ENCODE measurements around the gene RIPOR1. TPM values are rescaled to one million over a fixed set of nuclear protein-coding genes. Genes with fewer than 3 reads are reported as not detected.

The RIPOR1 gene
- total RNA-seq, 1 donor from 2014 or later, result 191 TPM

DNA sequence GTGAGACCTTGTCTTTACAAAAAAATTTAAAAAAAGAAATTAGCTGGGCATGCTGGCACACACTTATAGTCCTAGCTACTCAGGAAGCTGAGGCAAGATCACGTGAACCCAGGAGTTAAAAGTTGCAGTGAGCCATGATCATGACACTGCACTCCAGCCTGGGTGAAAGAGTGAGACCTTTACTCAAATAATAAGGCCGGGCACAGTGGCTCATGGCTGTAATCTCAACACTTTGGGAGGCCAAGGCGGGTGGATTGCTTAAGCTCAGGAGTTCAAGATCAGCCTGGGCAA, 11.5 kb upstream of the RIPOR1 start:
- no peak overlapping the region for H3K4me3 Mint-ChIP-seq (ENCODE audit: unreplicated experiment)
- TF ChIP-seq, protein P1, sequence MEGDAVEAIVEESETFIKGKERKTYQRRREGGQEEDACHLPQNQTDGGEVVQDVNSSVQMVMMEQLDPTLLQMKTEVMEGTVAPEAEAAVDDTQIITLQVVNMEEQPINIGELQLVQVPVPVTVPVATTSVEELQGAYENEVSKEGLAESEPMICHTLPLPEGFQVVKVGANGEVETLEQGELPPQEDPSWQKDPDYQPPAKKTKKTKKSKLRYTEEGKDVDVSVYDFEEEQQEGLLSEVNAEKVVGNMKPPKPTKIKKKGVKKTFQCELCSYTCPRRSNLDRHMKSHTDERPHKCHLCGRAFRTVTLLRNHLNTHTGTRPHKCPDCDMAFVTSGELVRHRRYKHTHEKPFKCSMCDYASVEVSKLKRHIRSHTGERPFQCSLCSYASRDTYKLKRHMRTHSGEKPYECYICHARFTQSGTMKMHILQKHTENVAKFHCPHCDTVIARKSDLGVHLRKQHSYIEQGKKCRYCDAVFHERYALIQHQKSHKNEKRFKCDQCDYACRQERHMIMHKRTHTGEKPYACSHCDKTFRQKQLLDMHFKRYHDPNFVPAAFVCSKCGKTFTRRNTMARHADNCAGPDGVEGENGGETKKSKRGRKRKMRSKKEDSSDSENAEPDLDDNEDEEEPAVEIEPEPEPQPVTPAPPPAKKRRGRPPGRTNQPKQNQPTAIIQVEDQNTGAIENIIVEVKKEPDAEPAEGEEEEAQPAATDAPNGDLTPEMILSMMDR (IDR thresholded peaks at IDR 0.05; ENCODE audit: partially characterized antibody, unreplicated experiment), result no peak
- H3K27me3 Mint-ChIP-seq (ENCODE audit: unreplicated experiment), result peaks cover 9% of the 10 kb centered on the region
- no peaks in the 10 kb centered on the region for H3K4me1 Mint-ChIP-seq (ENCODE audit: low read depth, unreplicated experiment)
- H3K27ac Mint-ChIP-seq (ENCODE audit: unreplicated experiment), result no peak overlapping the region
- no peaks in the 10 kb centered on the region for H3K36me3 Mint-ChIP-seq (ENCODE audit: unreplicated experiment)
- DNase-seq, result no peak
- peaks cover 3% of the 10 kb centered on the region for H3K9me3 Mint-ChIP-seq (ENCODE audit: unreplicated experiment)

- TF ChIP-seq, protein P1 (IDR thresholded peaks at IDR 0.05; ENCODE audit: partially characterized antibody, unreplicated experiment), result no peak
Measured at GRCh38 chr16:67517661-67518423, 10.8 kb upstream of the RIPOR1 start.

DNA sequence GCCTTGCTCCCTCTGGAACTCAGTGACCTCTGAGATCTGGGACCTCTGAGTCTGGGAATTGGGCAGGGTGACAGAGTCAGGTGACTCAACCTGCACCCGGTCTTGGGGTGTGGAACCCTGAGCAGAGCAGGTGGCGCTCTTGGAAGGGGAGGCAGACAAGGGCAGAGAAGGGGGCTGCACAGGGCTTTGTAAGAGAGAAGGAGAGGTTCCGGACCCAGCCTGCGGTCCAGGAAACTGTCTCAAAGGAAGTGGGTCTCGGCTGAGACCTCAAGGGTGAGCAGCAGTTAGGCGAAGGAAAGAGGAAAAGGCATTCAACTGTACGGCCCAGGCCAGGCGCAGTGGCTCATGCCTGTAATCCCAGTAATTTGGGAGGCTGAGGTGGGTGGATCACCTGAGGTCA, 10.0 kb upstream of the RIPOR1 start:
- H3K4me1 Mint-ChIP-seq (ENCODE audit: low read depth, unreplicated experiment), result no peaks in the 10 kb centered on the region
- peaks cover 11% of the 10 kb centered on the region for H3K27me3 Mint-ChIP-seq (ENCODE audit: unreplicated experiment)
- DNase-seq, result no peak
- H3K9me3 Mint-ChIP-seq (ENCODE audit: unreplicated experiment), result peaks cover 5% of the 10 kb centered on the region
- TF ChIP-seq, protein P1 (IDR thresholded peaks at IDR 0.05; ENCODE audit: partially characterized antibody, unreplicated experiment), result no peak
- H3K36me3 Mint-ChIP-seq (ENCODE audit: unreplicated experiment), result no peaks in the 10 kb centered on the region
- no peak overlapping the region for H3K4me3 Mint-ChIP-seq (ENCODE audit: unreplicated experiment)
- no peak overlapping the region for H3K27ac Mint-ChIP-seq (ENCODE audit: unreplicated experiment)

More at GRCh38 chr16:67517661-67518423, 10.8 kb upstream of the RIPOR1 start:
- Mint-ChIP-seq H3K27ac (ENCODE audit: unreplicated experiment) (peak overlapping the region; percentile 38), H3K36me3 (ENCODE audit: unreplicated experiment) (no peaks in the 10 kb centered on the region), H3K27me3 (ENCODE audit: unreplicated experiment) (peaks cover 10% of the 10 kb centered on the region), H3K9me3 (ENCODE audit: unreplicated experiment) (peaks cover 5% of the 10 kb centered on the region), H3K4me1 (ENCODE audit: low read depth, unreplicated experiment) (no peaks in the 10 kb centered on the region), H3K4me3 (ENCODE audit: unreplicated experiment) (no peak overlapping the region)
- DNase-seq, result no peak

DNA sequence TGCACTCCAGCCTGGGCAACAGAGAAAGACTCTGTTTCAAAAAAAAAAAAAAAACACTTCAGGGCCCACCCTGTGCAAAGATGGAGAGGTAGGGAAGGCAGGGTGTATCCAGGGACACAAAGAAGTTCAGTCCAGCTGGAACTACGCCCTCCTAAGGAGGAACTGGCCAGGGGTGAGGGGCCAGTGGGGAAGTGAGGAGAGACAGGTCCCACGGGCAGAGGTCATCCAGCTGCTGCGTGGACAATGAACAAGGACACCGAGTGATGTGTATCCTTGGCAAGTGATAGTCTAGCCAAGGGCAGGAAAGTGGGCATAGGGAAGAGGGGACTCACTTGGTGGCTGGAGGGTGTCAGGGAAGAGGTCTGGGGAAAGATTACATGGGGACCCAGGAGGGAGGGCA, 9.4 kb upstream of the RIPOR1 start:
- Mint-ChIP-seq H3K4me1 (ENCODE audit: low read depth, unreplicated experiment) (no peaks in the 10 kb centered on the region), H3K27me3 (ENCODE audit: unreplicated experiment) (peaks cover 11% of the 10 kb centered on the region), H3K4me3 (ENCODE audit: unreplicated experiment) (no peak overlapping the region)

More for the DNA sequence above, 9.4 kb upstream of the RIPOR1 start:
- no peak for DNase-seq
- Mint-ChIP-seq H3K36me3 (ENCODE audit: unreplicated experiment) (no peaks in the 10 kb centered on the region), H3K27ac (ENCODE audit: unreplicated experiment) (peak overlapping the region; percentile 39), H3K9me3 (ENCODE audit: unreplicated experiment) (peaks cover 5% of the 10 kb centered on the region)
- TF ChIP-seq, protein P1 (IDR thresholded peaks at IDR 0.05; ENCODE audit: partially characterized antibody, unreplicated experiment), result no peak

All from glutamatergic neuron (in vitro differentiated cells).